Tibial artery (tissue), 4 donors: ENCODE data around the gene ACP7.

Experiments
- DNase-seq, 2 donors: peaks; one replicate each; pipeline ENCODE4 v3.0.0-alpha.2; 2019
- H3K27ac ChIP-seq, 2 donors: fragments of 200-600 bp; sonication (generic) in 1 of 2; 1 replicate in 1 of 2; 2 replicates in 1 of 2; pipeline ENCODE4 v1.5.1; 2018 to 2019; ENCODE audit warnings: mild to moderate bottlenecking in 1 of 2
- H3K27me3 ChIP-seq, 2 donors: fragments of 200-600 bp; sonication (generic) in 1 of 2; one replicate each; pipeline versions ENCODE4 v1.5.1 to v1.6.0; 2016 to 2019
- H3K36me3 ChIP-seq, 3 donors: fragments of 200-600 bp; sonication (generic) in 2 of 3; one replicate each; pipeline ENCODE4 v1.5.1; 2016 to 2019; ENCODE audit warnings: mild to moderate bottlenecking in 2 of 3
- H3K4me1 ChIP-seq, 4 donors: fragments of 200-600 bp; sonication (generic) in 2 of 4; 1 replicate in 3 of 4; 2 replicates in 1 of 4; pipeline ENCODE4 v1.5.1; 2016 to 2019
- H3K4me3 ChIP-seq, 2 donors: fragments of 200-600 bp; sonication (generic) in 1 of 2; 1 replicate in 1 of 2; 2 replicates in 1 of 2; pipeline ENCODE4 v1.5.1; 2018 to 2019; ENCODE audit warnings: mild to moderate bottlenecking in 2 of 2
- H3K9me3 ChIP-seq, 3 donors: fragments of 200-600 bp; sonication (generic) in 1 of 3; one replicate each; pipeline ENCODE4 v1.5.1; 2016 to 2019
- CTCF ChIP-seq, 2 experiments: fragments of 200-600 bp in 1 of 2; fragments of 450-650 bp in 1 of 2; IDR thresholded peaks; one replicate each; pipeline ENCODE4 v1.5.1; 2017 to 2019; ENCODE audit warnings: antibody characterized with exemption in 2 of 2, mild to moderate bottlenecking in 1 of 2, moderate library complexity in 1 of 2
- intact Hi-C: fragments of 100-400 bp; cut with DNase I; formaldehyde crosslinking; loops from one replicate; pipeline ENCODE4 v1.15.0; 2023; ENCODE audit warnings: low total_unique reads

The ACP7 gene

DNA sequence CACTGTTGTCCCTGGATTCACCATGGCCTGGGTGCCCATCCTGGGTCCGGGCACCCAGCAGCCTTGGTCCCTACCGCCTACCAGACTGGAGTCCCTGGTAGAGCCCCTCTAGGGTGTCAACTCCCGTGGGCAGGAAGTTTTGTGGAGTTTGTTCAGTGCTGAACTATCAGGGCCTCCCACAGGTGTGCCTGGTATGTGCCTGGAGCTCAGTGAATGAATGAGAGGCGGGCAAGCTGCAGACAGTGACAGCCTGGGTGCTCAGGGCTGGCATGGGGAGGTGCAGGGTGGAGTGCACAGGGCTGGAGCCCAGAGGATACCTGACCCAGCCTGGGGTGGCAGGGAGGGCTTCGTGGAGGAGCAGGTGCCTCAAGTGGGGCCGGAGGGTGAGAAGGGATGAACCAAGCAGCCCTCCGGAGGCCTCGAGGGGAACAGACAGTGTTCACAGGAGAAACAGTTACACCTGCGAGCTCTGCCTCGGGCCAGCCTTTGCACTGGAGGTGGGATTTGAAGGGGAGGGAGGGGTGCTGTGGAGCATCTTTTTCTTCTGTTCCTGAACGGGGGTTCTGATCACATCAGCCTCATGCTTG, 71.0 kb downstream of the ACP7 start:
- no peak for TF ChIP-seq CTCF (IDR thresholded peaks at IDR 0.05)
- Histone ChIP-seq H3K36me3 (peaks cover 0 to 4% (median 0%) of the 10 kb centered on the region in 3 donors), H3K4me3 (no peak overlapping the region), H3K27ac (no peak overlapping the region), H3K27me3 (no peaks in the 10 kb centered on the region), H3K4me1 (peaks cover 0 to 67% (median 24%) of the 10 kb centered on the region in 4 donors), H3K9me3 (no peaks in the 10 kb centered on the region)
- DNase-seq: no peak
- intact Hi-C loops: no loop called here

- intact Hi-C loops: no loop called here
- no peak for DNase-seq
- Histone ChIP-seq H3K9me3 (no peaks in the 10 kb centered on the region), H3K4me3 (no peak overlapping the region), H3K27ac (no peak overlapping the region), H3K4me1 (peaks cover 0 to 72% (median 29%) of the 10 kb centered on the region in 4 donors), H3K27me3 (no peaks in the 10 kb centered on the region), H3K36me3 (peaks cover 0 to 4% (median 0%) of the 10 kb centered on the region in 3 donors)
- TF ChIP-seq CTCF (IDR thresholded peaks at IDR 0.05): no peak
Measured at GRCh38 chr19:39155741-39156140, 71.6 kb downstream of the ACP7 start.

DNA sequence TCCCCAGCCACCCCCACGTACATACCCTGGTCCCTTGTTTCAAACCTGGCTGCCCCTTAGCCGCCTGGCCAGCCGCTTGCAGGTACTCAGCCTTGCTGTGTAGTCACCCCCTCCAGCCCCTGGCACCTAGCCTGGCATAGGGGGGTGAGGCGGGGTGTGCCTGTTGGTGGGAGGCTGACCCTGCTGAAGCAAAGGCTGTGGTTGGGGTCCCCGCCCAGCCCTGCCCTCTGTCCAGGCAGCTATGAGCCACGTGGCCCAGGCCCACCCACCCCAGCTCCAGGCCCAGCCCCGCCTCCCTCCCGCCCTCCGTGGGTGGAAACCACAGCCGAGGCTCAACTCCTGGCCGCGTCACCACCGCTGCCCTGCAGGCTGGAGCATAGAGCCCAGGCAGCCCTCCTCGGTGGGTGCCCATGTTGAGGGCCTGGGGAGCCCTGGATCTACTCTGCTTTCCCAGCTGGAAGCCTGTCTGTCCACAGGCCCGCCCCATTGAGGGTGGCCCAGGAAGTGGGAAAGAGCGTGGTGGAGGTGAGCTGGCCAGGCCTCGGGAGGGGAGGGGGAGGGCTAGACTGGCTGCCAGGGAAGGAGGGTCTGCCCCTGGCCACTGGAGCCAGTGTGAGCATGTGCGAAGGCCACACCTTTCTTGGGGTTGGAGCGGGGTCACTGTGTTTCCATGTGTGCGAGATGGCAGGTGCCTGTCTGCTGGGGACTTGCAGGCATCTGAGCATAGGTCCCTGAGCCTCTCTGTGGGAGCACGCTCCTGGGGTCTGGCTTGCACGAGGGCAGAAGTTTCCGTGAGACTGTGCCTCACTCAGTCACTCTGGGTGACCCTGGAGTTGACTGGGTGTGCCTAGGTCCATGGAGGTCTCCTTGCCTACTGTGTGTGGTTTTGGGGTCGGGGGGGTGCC, 72.4 kb downstream of the ACP7 start:
- Histone ChIP-seq H3K36me3 (peaks cover 0 to 4% (median 0%) of the 10 kb centered on the region in 3 donors), H3K4me1 (peaks cover 0 to 80% (median 34%) of the 10 kb centered on the region in 4 donors), H3K27me3 (no peaks in the 10 kb centered on the region), H3K9me3 (no peaks in the 10 kb centered on the region), H3K27ac (no peak overlapping the region), H3K4me3 (no peak overlapping the region)
- DNase-seq: no peak
- no peak for TF ChIP-seq CTCF (IDR thresholded peaks at IDR 0.05)
- intact Hi-C loops: no loop called here

DNA sequence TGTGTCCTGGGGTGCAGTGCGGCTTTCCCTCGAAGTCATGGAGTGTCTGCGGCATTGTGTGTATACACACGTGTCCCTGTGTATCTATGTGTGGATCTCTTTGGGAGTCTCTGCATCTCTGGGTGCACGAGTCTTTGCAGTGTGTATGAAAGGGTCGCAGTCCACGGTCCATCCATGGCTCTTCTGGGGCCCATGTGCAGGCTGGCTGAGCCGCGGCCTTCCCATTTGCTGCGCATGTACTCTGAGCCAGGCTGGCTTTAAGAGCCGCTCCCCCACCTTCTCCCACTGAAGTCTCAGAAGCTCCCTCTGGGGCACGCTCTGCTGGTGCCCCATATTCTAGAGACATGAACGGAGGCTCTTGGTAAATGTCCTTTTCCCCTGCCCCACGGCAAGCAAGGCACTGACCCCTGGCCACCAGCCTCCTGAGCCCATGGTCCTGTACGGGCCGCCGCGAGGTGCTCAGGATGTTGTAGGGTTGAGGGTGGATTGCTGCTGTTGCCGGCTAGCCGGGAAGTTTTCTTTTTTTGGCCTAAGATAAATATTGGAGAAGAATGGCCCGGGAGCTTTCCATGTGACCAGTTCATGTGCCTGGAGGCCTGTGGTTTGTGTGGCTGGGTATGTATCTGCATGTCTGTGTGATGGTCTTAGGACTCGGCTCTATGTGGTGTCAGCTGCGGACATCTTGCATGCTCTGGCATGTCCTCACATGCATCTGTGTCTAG, 73.3 kb downstream of the ACP7 start:
- Histone ChIP-seq H3K27ac (no peak overlapping the region), H3K4me3 (no peak overlapping the region), H3K36me3 (peaks cover 0 to 4% (median 0%) of the 10 kb centered on the region in 3 donors), H3K9me3 (no peaks in the 10 kb centered on the region), H3K27me3 (no peaks in the 10 kb centered on the region), H3K4me1 (peaks cover 0 to 82% (median 34%) of the 10 kb centered on the region in 4 donors)
- DNase-seq: no peak
- intact Hi-C loops: no loop called here
- TF ChIP-seq CTCF (IDR thresholded peaks at IDR 0.05): no peak

DNA sequence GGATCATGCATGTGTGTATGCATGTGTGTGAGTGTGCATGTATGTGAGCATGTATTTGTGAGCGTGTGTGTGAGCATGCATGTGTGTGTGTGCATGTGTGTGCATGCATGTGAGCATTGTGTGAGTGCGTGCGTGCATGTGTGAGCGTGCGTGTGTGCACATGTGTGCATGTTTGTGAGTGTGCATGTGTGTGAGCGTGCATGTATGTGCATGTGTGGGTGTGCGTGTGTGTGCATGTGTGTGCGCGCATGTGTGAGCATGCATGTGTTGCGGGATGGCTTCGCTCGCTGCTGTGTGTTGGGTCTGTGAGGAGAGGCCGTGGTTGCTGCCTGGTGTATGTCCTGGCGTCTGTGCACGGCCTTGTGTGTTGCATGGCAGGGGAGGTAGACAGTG, 73.8 kb downstream of the ACP7 start:
- Histone ChIP-seq H3K4me3 (no peak overlapping the region), H3K27me3 (no peaks in the 10 kb centered on the region), H3K4me1 (peaks cover 0 to 82% (median 34%) of the 10 kb centered on the region in 4 donors), H3K27ac (no peak overlapping the region), H3K9me3 (no peaks in the 10 kb centered on the region), H3K36me3 (peaks cover 0 to 4% (median 0%) of the 10 kb centered on the region in 3 donors)
- no peak for DNase-seq
- intact Hi-C loops: no loop called here
- TF ChIP-seq CTCF (IDR thresholded peaks at IDR 0.05): no peak
